B cell (primary cell): ENCODE data around the gene SLFN11.

Experiments
- EZH2 ChIP-seq: IDR thresholded peaks from 2 replicates; pipeline ENCODE4 v1.6.1; 2012; ENCODE audit warnings: borderline replicate concordance, low read depth, mild to moderate bottlenecking, moderate library complexity, low read length; ENCODE audit not compliant: insufficient read depth, poor library complexity, severe bottlenecking
- TF ChIP-seq, protein P1 (sequence below): fragments of 200-600 bp; IDR thresholded peaks from one replicate; pipeline ENCODE4 v1.8.0; 2022; ENCODE audit warnings: antibody characterized with exemption, mild to moderate bottlenecking

DNA sequence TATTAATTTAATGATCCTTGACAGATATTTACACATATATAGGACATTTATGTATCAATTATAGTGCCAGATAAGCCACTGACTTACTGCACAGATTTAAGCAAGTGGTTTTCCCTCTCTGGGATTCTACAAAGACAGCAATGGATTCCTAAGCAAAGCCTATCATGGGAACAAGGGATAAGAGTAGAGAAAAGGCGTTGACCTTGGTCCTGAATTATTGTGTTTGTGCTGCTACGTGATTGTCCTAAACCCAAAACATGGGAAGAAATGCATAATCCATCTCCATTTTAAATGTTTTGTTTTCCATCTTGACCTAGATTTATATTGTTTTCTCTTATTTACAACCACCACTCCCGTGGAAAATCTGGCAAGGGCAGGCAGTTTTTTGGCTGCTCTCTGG lies 14.0 kb downstream of the SLFN11 start:
- TF ChIP-seq, protein P1, sequence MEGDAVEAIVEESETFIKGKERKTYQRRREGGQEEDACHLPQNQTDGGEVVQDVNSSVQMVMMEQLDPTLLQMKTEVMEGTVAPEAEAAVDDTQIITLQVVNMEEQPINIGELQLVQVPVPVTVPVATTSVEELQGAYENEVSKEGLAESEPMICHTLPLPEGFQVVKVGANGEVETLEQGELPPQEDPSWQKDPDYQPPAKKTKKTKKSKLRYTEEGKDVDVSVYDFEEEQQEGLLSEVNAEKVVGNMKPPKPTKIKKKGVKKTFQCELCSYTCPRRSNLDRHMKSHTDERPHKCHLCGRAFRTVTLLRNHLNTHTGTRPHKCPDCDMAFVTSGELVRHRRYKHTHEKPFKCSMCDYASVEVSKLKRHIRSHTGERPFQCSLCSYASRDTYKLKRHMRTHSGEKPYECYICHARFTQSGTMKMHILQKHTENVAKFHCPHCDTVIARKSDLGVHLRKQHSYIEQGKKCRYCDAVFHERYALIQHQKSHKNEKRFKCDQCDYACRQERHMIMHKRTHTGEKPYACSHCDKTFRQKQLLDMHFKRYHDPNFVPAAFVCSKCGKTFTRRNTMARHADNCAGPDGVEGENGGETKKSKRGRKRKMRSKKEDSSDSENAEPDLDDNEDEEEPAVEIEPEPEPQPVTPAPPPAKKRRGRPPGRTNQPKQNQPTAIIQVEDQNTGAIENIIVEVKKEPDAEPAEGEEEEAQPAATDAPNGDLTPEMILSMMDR = no peak
- no peak for TF ChIP-seq EZH2
